K562 (cell line): ENCODE measurements around the gene ZNF814. TPM values are rescaled to one million over a fixed set of nuclear protein-coding genes. Genes with fewer than 3 reads are reported as not detected.
"Not testable (repeated sequence)": the region's sequence is repeated elsewhere in the genome, so short reads cannot be mapped to it uniquely, and the experiment has no call there.

Experiments used
- ATF1 ChIP-seq, 2 experiments: fragments of 450-650 bp in 1 of 2; IDR thresholded peaks; 2 replicates each; pipeline ENCODE4 v1.6.1; 2016; ENCODE audit warnings: missing compliant biosample characterization in 1 of 2, missing genetic modification characterization in 1 of 2
- EHMT2 ChIP-seq: fragments of 450-650 bp; IDR thresholded peaks from 2 replicates; pipeline ENCODE4 v1.6.1; 2018; ENCODE audit warnings: antibody characterized with exemption
- ELF1 ChIP-seq: fragments of 200-800 bp; sonication (Bioruptor generic); IDR thresholded peaks from 2 replicates; pipeline ENCODE4 v1.6.1; 2016; ENCODE audit warnings: missing genetic modification characterization, missing compliant biosample characterization
- EP400 ChIP-seq: fragments of 450-650 bp; IDR thresholded peaks from 2 replicates; pipeline ENCODE4 v1.6.1; 2017; ENCODE audit warnings: antibody characterized with exemption, mild to moderate bottlenecking, moderate library complexity
- ETV1 ChIP-seq: fragments of 450-650 bp; conservative IDR thresholded peaks from 2 replicates; pipeline ENCODE4 v1.6.1; 2016; ENCODE audit warnings: missing genetic modification characterization, control low read depth, low read depth, missing compliant biosample characterization
- MXI1 ChIP-seq: IDR thresholded peaks from 2 replicates; pipeline ENCODE4 v1.6.1; 2011; ENCODE audit warnings: low read depth, mild to moderate bottlenecking, improper control_type of control experiment, low read length
- MYC ChIP-seq, 2 experiments: fragments of 250-450 bp in 1 of 2; sonication (Bioruptor Pico) in 1 of 2; IDR thresholded peaks; 2 replicates each; pipeline versions ENCODE4 v1.5.1 to v1.6.1; 2012 to 2021; ENCODE audit warnings: low read depth in 2 of 2, borderline replicate concordance in 1 of 2, improper control_type of control experiment in 1 of 2, low read length in 1 of 2, mild to moderate bottlenecking in 1 of 2, moderate library complexity in 1 of 2
- NFYB ChIP-seq: IDR thresholded peaks from 2 replicates; pipeline ENCODE4 v1.6.1; 2011; ENCODE audit warnings: mild to moderate bottlenecking, moderate library complexity; ENCODE audit not compliant: insufficient read length; ENCODE audit errors: extremely low read depth
- NR2C2 ChIP-seq, 2 experiments: fragments of 200-800 bp in 1 of 2; sonication (Bioruptor generic) in 1 of 2; sonication (generic) in 1 of 2; formaldehyde crosslinking in 1 of 2; IDR thresholded peaks; 2 replicates each; pipeline versions ENCODE4 v1.6.1 to v1.8.0; 2016 to 2022; ENCODE audit warnings: mild to moderate bottlenecking in 1 of 2, missing compliant biosample characterization in 1 of 2, missing genetic modification characterization in 1 of 2, missing genetic modification reagents in 1 of 2
- POLR2AphosphoS5 ChIP-seq: IDR thresholded peaks from 2 replicates; pipeline ENCODE4 v1.6.1; 2011; ENCODE audit warnings: mild to moderate bottlenecking, low read depth, low read length, moderate library complexity; ENCODE audit not compliant: control insufficient read depth, insufficient read depth
- RAD51 ChIP-seq: fragments of 450-650 bp; IDR thresholded peaks from 2 replicates; pipeline ENCODE4 v1.7.1; 2016; ENCODE audit warnings: low read depth, mild to moderate bottlenecking, borderline replicate concordance
- RBBP5 ChIP-seq: fragments of 200-600 bp; sonication (generic); IDR thresholded peaks from 2 replicates; pipeline ENCODE4 v1.6.1; 2012; ENCODE audit warnings: borderline replicate concordance, mild to moderate bottlenecking, low read length, control low read depth, inconsistent platforms; ENCODE audit not compliant: insufficient read depth, poor library complexity, severe bottlenecking
- RBFOX2 ChIP-seq: fragments of 200-400 bp; formaldehyde crosslinking; IDR thresholded peaks from 2 replicates; pipeline ENCODE4 v1.6.1; 2017; ENCODE audit warnings: low read depth, mild to moderate bottlenecking, low read length, moderate library complexity
- TEAD1 ChIP-seq, 2 experiments: fragments of 450-650 bp in 1 of 2; sonication (generic) in 1 of 2; formaldehyde crosslinking; IDR thresholded peaks; 2 replicates each; pipeline versions ENCODE4 v1.4.0 to v1.8.0; 2020 to 2022; ENCODE audit warnings: mild to moderate bottlenecking in 2 of 2, missing genetic modification reagents in 1 of 2
- polyA plus RNA-seq, 8 experiments: library from polyadenylated mRNA; depleted of rRNA in 4 of 8; stranded (reverse) in 5 of 8; unstranded in 3 of 8; fragments of >200 nt; fragmentation: Nextera tagmentation in 2 of 8; fragmentation: Illumina TruSeq in 1 of 8; extraction: Ambion mirVana in 2 of 8; extraction: Trizol in 1 of 8; gene quantifications; 2 replicates each; pipeline versions ENCODE4 v1.2.1 to v1.2.3, GENCODE V29; 2011 to 2014; ENCODE audit warnings: inconsistent platforms in 1 of 8, missing spikeins in 1 of 8
- total RNA-seq, 7 experiments: library from RNA; depleted of rRNA in 6 of 7; stranded (reverse); fragments of >200 nt in 6 of 7; fragmentation: Illumina TruSeq in 2 of 7; extraction: Trizol in 2 of 7; gene quantifications; 2 replicates each; pipeline versions ENCODE4 v1.2.1 to v1.2.3, GENCODE V29; 2011 to 2021; ENCODE audit warnings: low replicate concordance in 1 of 7
- TF ChIP-seq, protein P1 (sequence below), 2 experiments: fragments of 450-650 bp; IDR thresholded peaks; 2 replicates each; pipeline ENCODE4 v1.6.1; 2018; ENCODE audit warnings: mild to moderate bottlenecking in 2 of 2, low read depth in 1 of 2; ENCODE audit not compliant: partially characterized antibody in 2 of 2
- TF ChIP-seq, protein P2 (sequence below), 2 experiments: IDR thresholded peaks; 2 replicates each; pipeline ENCODE4 v1.6.1; 2011; ENCODE audit warnings: borderline replicate concordance in 1 of 2, control low read depth in 1 of 2, low read depth in 1 of 2, low read length in 1 of 2, mild to moderate bottlenecking in 1 of 2, mixed read lengths in 1 of 2, moderate library complexity in 1 of 2; ENCODE audit not compliant: insufficient read depth in 1 of 2, insufficient read length in 1 of 2, poor library complexity in 1 of 2, severe bottlenecking in 1 of 2; ENCODE audit errors: extremely low read depth in 1 of 2

Gene ZNF814
- total and polyA plus RNA-seq, 9 of the 15 experiments (the other 6 are each of a cell fraction or from before 2014, with no cell fraction given): 0.42 to 3.5 (median 1.9) TPM

- TF ChIP-seq RBBP5: peak; percentile 59
- TF ChIP-seq MYC (IDR thresholded peaks at IDR 0.05; ENCODE audit: low read depth, low read length): peak; percentile 80
- TF ChIP-seq MYC (CRISPR knock-in tag; IDR thresholded peaks at IDR 0.05; ENCODE audit: borderline replicate concordance, low read depth): 0 out of 2 replicates have a peak, but pooled peaks have one; percentile 56
- TF ChIP-seq EHMT2: peak; percentile 47; the same call in 1 of the 2 replicates
- peak; percentile 67; the same call in 1 of the 2 replicates for TF ChIP-seq NR2C2 (CRISPR knock-in tag; IDR thresholded peaks at IDR 0.05)
- TF ChIP-seq NR2C2 (tag; IDR thresholded peaks at IDR 0.05): peak; percentile 64
- peak in 1 of 2 experiments; percentile 54; a peak in 1 of 4 replicates for TF ChIP-seq TEAD1 (CRISPR knock-in tag; IDR thresholded peaks at IDR 0.05)
- TF ChIP-seq ATF1 (CRISPR knock-in tag; IDR thresholded peaks at IDR 0.05): not testable (repeated sequence)
- TF ChIP-seq ATF1 (tag; IDR thresholded peaks at IDR 0.05): peak; percentile 92
- TF ChIP-seq, protein P1, sequence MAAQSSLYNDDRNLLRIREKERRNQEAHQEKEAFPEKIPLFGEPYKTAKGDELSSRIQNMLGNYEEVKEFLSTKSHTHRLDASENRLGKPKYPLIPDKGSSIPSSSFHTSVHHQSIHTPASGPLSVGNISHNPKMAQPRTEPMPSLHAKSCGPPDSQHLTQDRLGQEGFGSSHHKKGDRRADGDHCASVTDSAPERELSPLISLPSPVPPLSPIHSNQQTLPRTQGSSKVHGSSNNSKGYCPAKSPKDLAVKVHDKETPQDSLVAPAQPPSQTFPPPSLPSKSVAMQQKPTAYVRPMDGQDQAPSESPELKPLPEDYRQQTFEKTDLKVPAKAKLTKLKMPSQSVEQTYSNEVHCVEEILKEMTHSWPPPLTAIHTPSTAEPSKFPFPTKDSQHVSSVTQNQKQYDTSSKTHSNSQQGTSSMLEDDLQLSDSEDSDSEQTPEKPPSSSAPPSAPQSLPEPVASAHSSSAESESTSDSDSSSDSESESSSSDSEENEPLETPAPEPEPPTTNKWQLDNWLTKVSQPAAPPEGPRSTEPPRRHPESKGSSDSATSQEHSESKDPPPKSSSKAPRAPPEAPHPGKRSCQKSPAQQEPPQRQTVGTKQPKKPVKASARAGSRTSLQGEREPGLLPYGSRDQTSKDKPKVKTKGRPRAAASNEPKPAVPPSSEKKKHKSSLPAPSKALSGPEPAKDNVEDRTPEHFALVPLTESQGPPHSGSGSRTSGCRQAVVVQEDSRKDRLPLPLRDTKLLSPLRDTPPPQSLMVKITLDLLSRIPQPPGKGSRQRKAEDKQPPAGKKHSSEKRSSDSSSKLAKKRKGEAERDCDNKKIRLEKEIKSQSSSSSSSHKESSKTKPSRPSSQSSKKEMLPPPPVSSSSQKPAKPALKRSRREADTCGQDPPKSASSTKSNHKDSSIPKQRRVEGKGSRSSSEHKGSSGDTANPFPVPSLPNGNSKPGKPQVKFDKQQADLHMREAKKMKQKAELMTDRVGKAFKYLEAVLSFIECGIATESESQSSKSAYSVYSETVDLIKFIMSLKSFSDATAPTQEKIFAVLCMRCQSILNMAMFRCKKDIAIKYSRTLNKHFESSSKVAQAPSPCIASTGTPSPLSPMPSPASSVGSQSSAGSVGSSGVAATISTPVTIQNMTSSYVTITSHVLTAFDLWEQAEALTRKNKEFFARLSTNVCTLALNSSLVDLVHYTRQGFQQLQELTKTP (IDR thresholded peaks at IDR 0.05; ENCODE audit: low read depth in 1 of 2, partially characterized antibody in 2 of 2): peak in 1 of 2 experiments; percentile 90
- TF ChIP-seq ETV1 (tag): peak; percentile 23; the same call in 1 of the 2 replicates
- peak; percentile 84 for TF ChIP-seq MXI1
- TF ChIP-seq ELF1 (tag): peak; percentile 86
- TF ChIP-seq, protein P2, sequence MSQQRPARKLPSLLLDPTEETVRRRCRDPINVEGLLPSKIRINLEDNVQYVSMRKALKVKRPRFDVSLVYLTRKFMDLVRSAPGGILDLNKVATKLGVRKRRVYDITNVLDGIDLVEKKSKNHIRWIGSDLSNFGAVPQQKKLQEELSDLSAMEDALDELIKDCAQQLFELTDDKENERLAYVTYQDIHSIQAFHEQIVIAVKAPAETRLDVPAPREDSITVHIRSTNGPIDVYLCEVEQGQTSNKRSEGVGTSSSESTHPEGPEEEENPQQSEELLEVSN (IDR thresholded peaks at IDR 0.05; ENCODE audit: borderline replicate concordance in 1 of 2, extremely low read depth in 1 of 2, insufficient read depth in 1 of 2, insufficient read length in 1 of 2, low read depth in 1 of 2, low read length in 1 of 2, poor library complexity in 1 of 2, severe bottlenecking in 1 of 2): peak in 1 of 2 experiments; percentile 38
- TF ChIP-seq RBFOX2: peak; percentile 82
- peak; percentile 4 for TF ChIP-seq NFYB
- peak; percentile 30; the same call in 1 of the 2 replicates for TF ChIP-seq RAD51
- TF ChIP-seq POLR2AphosphoS5: peak; percentile 66
- TF ChIP-seq EP400: peak; percentile 88
Measured at GRCh38 chr19:57849666-57850473, 39.0 kb downstream of the ZNF814 start, which contains the start of gene ZNF587 (continued).
